ENCODE results near the gene GSX2. TPM values are rescaled to one million over a fixed set of nuclear protein-coding genes. Genes with fewer than 3 reads are reported as not detected.
A peak's percentile ranks its signal among the peaks of the same experiment; 100 is the strongest.

The GSX2 gene
- total and polyA plus RNA-seq, 10 of the 15 experiments (the other 5 are each of a cell fraction or from before 2014, with no cell fraction given), result 0.04 to 0.58 (median 0.50) TPM; not detected in 5

DNA sequence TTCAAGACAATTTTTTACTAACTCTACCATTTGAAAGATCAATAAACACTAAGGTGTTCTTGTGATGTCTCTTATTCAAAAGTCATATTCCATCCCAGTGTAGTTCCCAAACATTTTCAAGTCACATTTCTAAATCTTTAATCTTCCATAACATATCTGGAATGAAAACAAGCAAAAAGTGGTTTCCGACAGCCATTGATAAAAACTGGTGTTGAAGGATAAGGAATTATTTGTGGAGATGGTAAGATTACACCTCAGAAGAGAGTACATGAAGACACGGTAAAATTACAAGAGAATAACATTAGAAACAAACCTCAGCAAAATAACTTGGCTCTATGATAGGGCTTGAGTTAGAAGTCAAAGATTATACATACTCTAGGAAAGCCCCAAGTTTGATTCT, 39.8 kb upstream of the GSX2 start:
- DNase-seq (ENCODE audit: low read depth, low spot score) (no peak), FAIRE-seq (no peak), ATAC-seq (no peak)
- no peak overlapping the region for H3K9ac ChIP-seq (ENCODE audit: control insufficient read depth, insufficient read depth, low read length)
- WGBS (ENCODE audit: insufficient coverage, insufficient replicate concordance, low lambda C conversion rate, missing lambda C conversion rate), result 71% methylated on average over 2 of the region's 2 CpGs
- peaks cover 72% of the 10 kb centered on the region for H3K79me2 ChIP-seq (ENCODE audit: control insufficient read depth, insufficient read depth, low read length)
- no peak for TF ChIP-seq FOS (IDR thresholded peaks at IDR 0.05; ENCODE audit: borderline replicate concordance, extremely low read depth, insufficient read length)
- TF ChIP-seq NFIC (IDR thresholded peaks at IDR 0.05; ENCODE audit: low read depth, low read length), result no peak
- ChIA-PET CTCF (no interaction called here), SMC1A (ENCODE audit: uncharacterized antibody, unreplicated experiment) (interaction anchor here (0.7 to 1.0 kb wide), 2 partner anchors 12 to 43 kb away, joined by 3 read pairs; no protein-coding TSS in a partner anchor), RAD21 (ENCODE audit: unreplicated experiment) (interaction anchor here (1.5 kb wide), 1 partner anchor 48 kb away, joined by 5 read pairs; no protein-coding TSS in a partner anchor), POLR2A (no interaction called here)
- peak overlapping the region; percentile 56 for H3K4me2 ChIP-seq (ENCODE audit: control insufficient read depth, insufficient read depth)
- H3K27me3 ChIP-seq (replicated peaks in 1 of 2; ENCODE audit: control insufficient read depth in 2 of 2, insufficient read depth in 2 of 2, low read length in 1 of 2), result no peaks in the 10 kb centered on the region
- BruUV-seq (replicated peaks), result no TSS peak
- intact Hi-C loops (cut with micrococcal nuclease; ENCODE audit: unreplicated experiment) (loop anchor here (10.0 kb wide), 2 partner anchors 355 to 1345 kb away; no protein-coding TSS in a partner anchor), in situ Hi-C loops (cut with MboI) (no loop called here)
- H3K4me3 ChIP-seq, result 0 out of 2 replicates have a peak overlapping the region, but pooled peaks have one; percentile 9
- H4K20me1 ChIP-seq (ENCODE audit: control insufficient read depth, insufficient read depth), result no peaks in the 10 kb centered on the region
- H3K36me3 ChIP-seq (ENCODE audit: control insufficient read depth in 2 of 2, insufficient read depth in 2 of 2, low read length in 1 of 2), result no peaks in the 10 kb centered on the region
- no peaks in the 10 kb centered on the region for H3K9me3 ChIP-seq (replicated peaks; ENCODE audit: control insufficient read depth, insufficient read depth, low read length)
- no peak overlapping the region for H3K27ac ChIP-seq (ENCODE audit: control insufficient read depth, insufficient read depth)
- H3K4me1 ChIP-seq (ENCODE audit: control insufficient read depth, insufficient read depth, low read length), result peaks cover 9% of the 10 kb centered on the region; the same call in 1 of the 2 replicates
- no peak overlapping the region for H2AFZ ChIP-seq (ENCODE audit: control insufficient read depth, low read depth, low read length)

DNA sequence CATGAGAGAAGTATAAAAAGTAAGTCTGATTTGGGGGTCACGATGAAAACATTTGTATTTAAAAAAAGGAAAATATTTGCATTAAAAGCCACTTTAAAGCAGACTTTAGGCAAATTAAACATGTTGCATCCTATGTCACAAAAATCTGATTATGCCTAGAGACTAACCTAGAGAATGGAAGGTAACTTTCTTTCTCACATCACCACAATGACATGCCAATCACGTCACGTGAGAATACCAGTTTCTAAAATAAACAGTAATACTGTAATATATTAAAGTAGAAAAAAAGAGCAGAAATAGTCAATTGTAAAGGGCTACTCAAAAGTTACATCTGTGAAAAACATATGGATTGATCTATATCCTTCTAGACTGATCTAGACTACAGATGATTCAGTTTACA, 38.9 kb upstream of the GSX2 start:
- no peaks in the 10 kb centered on the region for H4K20me1 ChIP-seq (ENCODE audit: control insufficient read depth, insufficient read depth)
- TF ChIP-seq, protein P1, sequence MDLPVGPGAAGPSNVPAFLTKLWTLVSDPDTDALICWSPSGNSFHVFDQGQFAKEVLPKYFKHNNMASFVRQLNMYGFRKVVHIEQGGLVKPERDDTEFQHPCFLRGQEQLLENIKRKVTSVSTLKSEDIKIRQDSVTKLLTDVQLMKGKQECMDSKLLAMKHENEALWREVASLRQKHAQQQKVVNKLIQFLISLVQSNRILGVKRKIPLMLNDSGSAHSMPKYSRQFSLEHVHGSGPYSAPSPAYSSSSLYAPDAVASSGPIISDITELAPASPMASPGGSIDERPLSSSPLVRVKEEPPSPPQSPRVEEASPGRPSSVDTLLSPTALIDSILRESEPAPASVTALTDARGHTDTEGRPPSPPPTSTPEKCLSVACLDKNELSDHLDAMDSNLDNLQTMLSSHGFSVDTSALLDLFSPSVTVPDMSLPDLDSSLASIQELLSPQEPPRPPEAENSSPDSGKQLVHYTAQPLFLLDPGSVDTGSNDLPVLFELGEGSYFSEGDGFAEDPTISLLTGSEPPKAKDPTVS (IDR thresholded peaks at IDR 0.05; ENCODE audit: low read depth, low read length), result no peak
- TF ChIP-seq BHLHE40 (IDR thresholded peaks at IDR 0.05; ENCODE audit: borderline replicate concordance in 1 of 2, low read depth in 2 of 2, low read length in 1 of 2), result peak; percentile 54 to 60
- TF ChIP-seq, protein P2, sequence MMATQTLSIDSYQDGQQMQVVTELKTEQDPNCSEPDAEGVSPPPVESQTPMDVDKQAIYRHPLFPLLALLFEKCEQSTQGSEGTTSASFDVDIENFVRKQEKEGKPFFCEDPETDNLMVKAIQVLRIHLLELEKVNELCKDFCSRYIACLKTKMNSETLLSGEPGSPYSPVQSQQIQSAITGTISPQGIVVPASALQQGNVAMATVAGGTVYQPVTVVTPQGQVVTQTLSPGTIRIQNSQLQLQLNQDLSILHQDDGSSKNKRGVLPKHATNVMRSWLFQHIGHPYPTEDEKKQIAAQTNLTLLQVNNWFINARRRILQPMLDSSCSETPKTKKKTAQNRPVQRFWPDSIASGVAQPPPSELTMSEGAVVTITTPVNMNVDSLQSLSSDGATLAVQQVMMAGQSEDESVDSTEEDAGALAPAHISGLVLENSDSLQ (IDR thresholded peaks at IDR 0.05), result peak; percentile 70
- H3K9me3 ChIP-seq (replicated peaks; ENCODE audit: control insufficient read depth, insufficient read depth, low read length), result no peaks in the 10 kb centered on the region
- no peak for DNase-seq (ENCODE audit: low read depth, low spot score)
- H3K27ac ChIP-seq (ENCODE audit: control insufficient read depth, insufficient read depth), result no peak overlapping the region
- H3K4me3 ChIP-seq, result peak overlapping the region; percentile 42; the same call in 1 of the 2 replicates
- no peak overlapping the region for H2AFZ ChIP-seq (ENCODE audit: control insufficient read depth, low read depth, low read length)
- RAD21 ChIA-PET (ENCODE audit: unreplicated experiment), result interaction anchor here (0.6 kb wide), 1 partner anchor 19 kb away, joined by 3 read pairs; no protein-coding TSS in a partner anchor
- SMC1A ChIA-PET (ENCODE audit: uncharacterized antibody, unreplicated experiment), result no interaction called here
- H3K4me2 ChIP-seq (ENCODE audit: control insufficient read depth, insufficient read depth), result peak overlapping the region; percentile 56; the same call in 1 of the 2 replicates
- CTCF ChIA-PET, result no interaction called here
- H3K9ac ChIP-seq (ENCODE audit: control insufficient read depth, insufficient read depth, low read length), result no peak overlapping the region
- intact Hi-C loops (cut with micrococcal nuclease; ENCODE audit: unreplicated experiment), result loop anchor here (10.0 kb wide), 2 partner anchors 356 to 1346 kb away; no protein-coding TSS in a partner anchor
- H3K79me2 ChIP-seq (ENCODE audit: control insufficient read depth, insufficient read depth, low read length), result peaks cover 65% of the 10 kb centered on the region
- in situ Hi-C loops (cut with MboI), result no loop called here
- POLR2A ChIA-PET, result no interaction called here
- no peaks in the 10 kb centered on the region for H3K36me3 ChIP-seq (ENCODE audit: control insufficient read depth in 2 of 2, insufficient read depth in 2 of 2, low read length in 1 of 2)
- no peak for ATAC-seq
- H3K4me1 ChIP-seq (ENCODE audit: control insufficient read depth, insufficient read depth, low read length), result peaks cover 9% of the 10 kb centered on the region; the same call in 1 of the 2 replicates
- 39% methylated on average over 3 of the region's 3 CpGs for WGBS (ENCODE audit: insufficient coverage, insufficient replicate concordance, low lambda C conversion rate, missing lambda C conversion rate)
- no TSS peak for BruUV-seq (replicated peaks)
- FAIRE-seq, result no peak
- no peaks in the 10 kb centered on the region for H3K27me3 ChIP-seq (replicated peaks in 1 of 2; ENCODE audit: control insufficient read depth in 2 of 2, insufficient read depth in 2 of 2, low read length in 1 of 2)
